Kidney glomerular epithelial cell (primary cell): Measurements from ENCODE around the gene ERVMER34-1.

ENCODE experiments used
- DNase-seq: peaks from one replicate; lab custom pipeline; 2025; lab: John Stamatoyannopoulos, UW

ERVMER34-1 gene

GRCh38 chr4:52718123-52718522 is 33.1 kb downstream of the ERVMER34-1 start:
- DNase-seq = peak; percentile 4

GRCh38 chr4:52716364-52717151 is 34.7 kb downstream of the ERVMER34-1 start:
- DNase-seq = no peak

GRCh38 chr4:52715914-52716313 is 35.3 kb downstream of the ERVMER34-1 start:
- DNase-seq = no peak

GRCh38 chr4:52715255-52715897 is 35.8 kb downstream of the ERVMER34-1 start:
- no peak for DNase-seq

- no peak for DNase-seq
These were observed 36.5 kb downstream of the ERVMER34-1 start for GRCh38 chr4:52714597-52715254.

- DNase-seq = no peak
These were observed 37.7 kb downstream of the ERVMER34-1 start for GRCh38 chr4:52713456-52713937.

GRCh38 chr4:52712251-52713130 is 38.7 kb downstream of the ERVMER34-1 start:
- peak; percentile 92 for DNase-seq

GRCh38 chr4:52711834-52712250 is 39.4 kb downstream of the ERVMER34-1 start:
- no peak for DNase-seq

- DNase-seq = no peak
These were observed 40.0 kb downstream of the ERVMER34-1 start for GRCh38 chr4:52711272-52711671.

- DNase-seq = no peak
These were observed 42.1 kb downstream of the ERVMER34-1 start for GRCh38 chr4:52709155-52709554.

GRCh38 chr4:52704661-52705060 is 46.6 kb downstream of the ERVMER34-1 start:
- DNase-seq = no peak

GRCh38 chr4:52704133-52704532 is 47.1 kb downstream of the ERVMER34-1 start:
- DNase-seq = no peak

GRCh38 chr4:52701207-52701606 is 50.0 kb downstream of the ERVMER34-1 start:
- DNase-seq = no peak

- DNase-seq = no peak
These were observed 56.3 kb downstream of the ERVMER34-1 start for GRCh38 chr4:52694936-52695335.

GRCh38 chr4:52693492-52693891 is 57.7 kb downstream of the ERVMER34-1 start:
- DNase-seq = no peak
